ENCODE measurements around the gene NRTN.
"Not testable (repeated sequence)": the region's sequence is repeated elsewhere in the genome, so short reads cannot be mapped to it uniquely, and the experiment has no call there.

NRTN gene

DNA sequence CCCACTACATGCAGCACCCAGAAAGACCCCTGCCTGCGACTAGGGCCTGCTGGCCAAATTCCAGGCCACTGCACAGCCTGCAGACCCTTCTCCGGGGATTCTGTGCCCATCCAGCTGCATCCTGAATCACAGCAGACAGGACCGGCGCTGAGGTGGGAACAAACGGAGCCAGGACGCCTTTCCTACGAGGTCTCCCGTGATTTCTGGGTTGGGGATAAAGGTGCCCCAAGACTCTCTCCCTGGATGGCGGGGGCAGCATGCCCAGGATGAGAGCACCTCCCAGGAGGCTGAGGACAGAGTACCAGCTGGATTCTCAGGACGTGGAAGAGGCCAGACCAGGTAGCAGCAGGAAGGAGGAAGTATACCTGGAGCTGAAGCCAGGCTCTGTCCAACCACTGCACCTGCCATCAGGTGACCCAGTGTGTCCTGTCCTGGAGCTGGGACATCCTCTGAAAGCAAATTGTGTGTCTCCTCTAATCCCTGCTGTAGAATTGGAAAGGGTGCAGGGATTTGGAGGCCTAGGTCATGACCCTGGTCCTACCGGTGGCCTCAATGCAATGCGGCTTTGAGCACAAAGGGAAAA, 68.8 kb downstream of the NRTN start:
- no peak for DNase-seq

DNA sequence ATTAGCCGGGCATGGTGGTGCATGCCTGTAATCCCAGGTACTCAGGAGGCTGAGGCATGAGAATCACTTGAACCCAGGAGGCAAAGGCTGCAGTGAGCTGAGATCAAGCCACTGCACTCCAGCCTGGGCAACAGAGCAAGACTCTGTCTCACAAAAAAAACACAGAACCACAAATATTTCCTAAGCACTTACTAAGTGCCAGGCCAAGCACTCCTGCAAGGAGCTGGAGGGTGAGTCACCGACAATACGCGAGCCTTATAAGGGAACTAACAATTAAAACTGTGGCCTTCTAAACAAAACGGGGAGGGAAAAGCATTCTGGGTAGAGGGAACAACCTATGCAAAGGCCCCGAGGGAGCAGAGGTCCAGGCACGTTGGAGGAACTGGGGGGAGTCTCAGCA, 69.6 kb downstream of the NRTN start:
- not testable (repeated sequence) for DNase-seq

DNA sequence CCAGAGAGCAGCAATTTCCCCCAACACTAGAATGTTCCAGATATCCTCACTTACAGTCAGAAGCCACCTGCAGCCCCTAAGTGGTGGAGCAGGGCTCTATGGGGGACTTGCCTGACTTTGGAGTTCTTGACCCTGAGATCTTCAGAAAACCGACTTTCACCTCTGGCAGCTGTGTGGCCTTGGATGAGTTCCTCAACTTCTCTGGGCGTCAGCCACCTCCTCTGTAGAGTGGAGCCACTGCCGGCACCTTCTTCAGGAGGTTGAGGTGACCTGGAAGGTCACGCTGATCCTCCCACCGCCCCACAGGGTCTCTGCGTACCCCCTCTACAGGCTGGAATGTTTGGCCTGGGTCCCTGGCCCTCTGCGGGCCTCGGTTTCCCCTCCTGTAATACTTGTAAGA, 72.6 kb downstream of the NRTN start:
- DNase-seq = no peak

DNA sequence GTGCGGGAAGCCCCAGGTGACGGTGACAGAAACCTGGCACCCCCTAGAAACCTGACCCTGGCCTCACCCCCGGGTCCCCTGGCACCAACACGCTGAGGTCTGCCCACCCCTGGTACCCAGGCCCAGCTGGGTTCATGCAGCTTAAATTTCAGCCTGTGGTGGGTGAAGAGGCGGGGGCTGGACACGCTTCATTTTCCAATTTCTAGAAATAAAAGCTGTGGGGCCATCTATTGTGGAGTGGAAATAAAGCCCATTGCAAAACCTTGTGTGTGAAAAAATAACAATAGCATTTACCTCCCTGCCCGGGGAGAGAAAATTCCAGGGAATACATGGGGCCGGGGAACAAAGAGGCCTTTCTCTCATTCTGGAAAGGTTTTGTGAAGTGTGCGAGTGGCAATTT, 73.0 kb downstream of the NRTN start:
- DNase-seq = no peak

All from NCI-H510A treated with DMSO at 0.1 percent for 48 hours (cell line).